Endothelial cell of umbilical vein (primary cell): ENCODE results near the gene METTL9. TPM values are rescaled to one million over a fixed set of nuclear protein-coding genes. Genes with fewer than 3 reads are reported as not detected.

Experiments used
- BruUV-seq: library from RNA; stranded (reverse); fragments of 400-500 nt; replicated peaks from 2 replicates; lab custom pipeline; 2021; lab: Mats Ljungman, UMichigan
- CTCF ChIA-PET: fragments of 300-600, 350-600 bp; sonication (Branson Sonifier 250); formaldehyde crosslinking; loops from one replicate; lab custom pipeline; 2021; ENCODE audit warnings: antibody characterized with exemption, inconsistent platforms; lab: Charles Lee
- POLR2A ChIA-PET: fragments of 300-600, 350-600 bp; sonication (Branson Sonifier 250); formaldehyde crosslinking; loops from one replicate; lab custom pipeline; 2021; ENCODE audit warnings: antibody characterized with exemption, inconsistent platforms; lab: Charles Lee
- DNase-seq: peaks from one replicate; pipeline ENCODE4 v3.0.0-alpha.2; 2011; ENCODE audit warnings: low read depth, low spot score
- FAIRE-seq: peaks from 2 replicates; lab custom pipeline; 2011; peaks lifted over from hg19 to GRCh38; lab: Jason Lieb, UNC
- H2AFZ ChIP-seq: 2 replicates; pipeline ENCODE4 v1.6.0; 2012; ENCODE audit warnings: low read depth, low read length, control low read depth, inconsistent platforms
- H3K27ac ChIP-seq: 2 replicates; pipeline ENCODE4 v1.5.1; 2011; ENCODE audit warnings: low read depth, mild to moderate bottlenecking, control low read depth, low read length, moderate library complexity; ENCODE audit not compliant: insufficient read depth
- H3K27me3 ChIP-seq, 2 experiments: 2 replicates each; pipeline versions ENCODE4 v1.6.0 to v1.6.1; 2011; ENCODE audit warnings: low read length in 2 of 2, mixed read lengths in 1 of 2; ENCODE audit not compliant: control insufficient read depth in 2 of 2, insufficient read depth in 2 of 2
- H3K36me3 ChIP-seq, 2 experiments: 2 replicates in 1 of 2; 3 replicates in 1 of 2; pipeline ENCODE4 v1.5.1; 2011; ENCODE audit warnings: low read length in 2 of 2, mild to moderate bottlenecking in 1 of 2, moderate library complexity in 1 of 2; ENCODE audit not compliant: control insufficient read depth in 2 of 2, insufficient read depth in 2 of 2; ENCODE audit errors: extremely low read depth in 1 of 2
- H3K4me1 ChIP-seq: 3 replicates; pipeline ENCODE4 v1.5.1; 2011; ENCODE audit warnings: mild to moderate bottlenecking, low read length; ENCODE audit not compliant: control insufficient read depth, insufficient read depth; ENCODE audit errors: extremely low read depth
- H3K4me2 ChIP-seq: 2 replicates; pipeline ENCODE4 v1.6.1; 2011; ENCODE audit warnings: low read length, control low read depth, mixed read lengths; ENCODE audit not compliant: insufficient read depth
- H3K4me3 ChIP-seq, 3 experiments: fragments of 200-600 bp in 1 of 3; sonication (generic), shearing (Covaris generic) in 1 of 3; replicated peaks in 1 of 3; 2 replicates each; pipeline ENCODE4 v1.5.1; 2011 to 2016; ENCODE audit warnings: control low read depth in 3 of 3, low read length in 3 of 3, mild to moderate bottlenecking in 2 of 3, inconsistent platforms in 1 of 3, low read depth in 1 of 3, moderate library complexity in 1 of 3; ENCODE audit not compliant: insufficient read depth in 1 of 3
- H3K79me2 ChIP-seq: 2 replicates; pipeline ENCODE4 v1.6.0; 2012; ENCODE audit warnings: low read length, inconsistent platforms; ENCODE audit not compliant: control insufficient read depth, insufficient read depth
- H3K9ac ChIP-seq: replicated peaks from 2 replicates; pipeline ENCODE3; 2011; ENCODE audit warnings: low read length, control low read depth; ENCODE audit not compliant: insufficient read depth; ENCODE audit errors: extremely low read depth
- H3K9me1 ChIP-seq: replicated peaks from 3 replicates; pipeline ENCODE4 v1.6.0; 2011; ENCODE audit warnings: mild to moderate bottlenecking, low read length; ENCODE audit not compliant: control insufficient read depth, insufficient read depth; ENCODE audit errors: extremely low read depth
- H3K9me3 ChIP-seq: replicated peaks from 2 replicates; pipeline ENCODE4 v1.5.1; 2012; ENCODE audit warnings: low read length, inconsistent platforms; ENCODE audit not compliant: control insufficient read depth, insufficient read depth
- H4K20me1 ChIP-seq: replicated peaks from 2 replicates; pipeline ENCODE3; 2011; ENCODE audit warnings: mild to moderate bottlenecking, low read length; ENCODE audit not compliant: control insufficient read depth, insufficient read depth; ENCODE audit errors: extremely low read depth
- EZH2 ChIP-seq: IDR thresholded peaks from 2 replicates; pipeline ENCODE4 v1.6.1; 2012; ENCODE audit warnings: borderline replicate concordance, low read depth, mild to moderate bottlenecking, moderate library complexity, low read length, inconsistent platforms; ENCODE audit not compliant: severe bottlenecking
- FOS ChIP-seq: IDR thresholded peaks from 2 replicates; pipeline ENCODE4 v1.6.1; 2011; ENCODE audit warnings: mild to moderate bottlenecking, low read length, moderate library complexity, borderline replicate concordance; ENCODE audit not compliant: insufficient read depth
- GATA2 ChIP-seq: IDR thresholded peaks from 2 replicates; pipeline ENCODE4 v1.7.0; 2011; ENCODE audit warnings: low read depth, mild to moderate bottlenecking, moderate library complexity, mixed read lengths, low read length; ENCODE audit not compliant: insufficient read length, insufficient read depth
- JUN ChIP-seq: IDR thresholded peaks from 2 replicates; pipeline ENCODE4 v1.6.1; 2011; ENCODE audit warnings: borderline replicate concordance, low read depth; ENCODE audit not compliant: insufficient read length, insufficient read depth
- MAX ChIP-seq: IDR thresholded peaks from 2 replicates; pipeline ENCODE4 v1.6.1; 2011; ENCODE audit not compliant: insufficient read depth, insufficient read length
- MYC ChIP-seq: IDR thresholded peaks from one replicate; pipeline ENCODE4 v1.6.1; 2011; ENCODE audit warnings: mild to moderate bottlenecking, low read depth, low read length
- POLR2A ChIP-seq: IDR thresholded peaks from 2 replicates; pipeline ENCODE4 v1.6.1; 2012; ENCODE audit warnings: low read depth, mild to moderate bottlenecking, control low read depth, low read length
- POLR2AphosphoS5 ChIP-seq: IDR thresholded peaks from 2 replicates; pipeline ENCODE4 v1.6.1; 2012; ENCODE audit warnings: low read depth, mild to moderate bottlenecking, control low read depth, low read length, moderate library complexity; ENCODE audit not compliant: insufficient read depth
- dilution Hi-C: fragments of 300-500 bp; cut with MboI; formaldehyde crosslinking; loops from one replicate; pipeline ENCODE4 v1.15.0; 2019; ENCODE audit warnings: low sequenced_read_pairs; ENCODE audit not compliant: extremely low pct_ligation_motif_present
- intact Hi-C: fragments of 100-400 bp; cut with micrococcal nuclease; formaldehyde crosslinking; loops from one replicate; pipeline ENCODE4 v1.10.0; 2022
- polyA plus RNA-seq, 4 experiments: library from polyadenylated mRNA; depleted of rRNA in 3 of 4; stranded (reverse) in 3 of 4; unstranded in 1 of 4; fragments of >200 nt; gene quantifications; 2 replicates each; pipeline versions ENCODE4 v1.2.1 to v1.2.3, GENCODE V29; 2011 to 2012; ENCODE audit warnings: missing spikeins in 1 of 4
- total RNA-seq: library from RNA; stranded (reverse); gene quantifications from 2 replicates; pipeline ENCODE4 v1.2.3, GENCODE V29; 2021
- TF ChIP-seq, protein P1 (sequence below), 2 donors: IDR thresholded peaks; 1 replicate in 1 of 2; 2 replicates in 1 of 2; pipeline ENCODE4 v1.5.1; 2011; ENCODE audit warnings: low read length in 2 of 2, mild to moderate bottlenecking in 2 of 2, moderate library complexity in 2 of 2, control low read depth in 1 of 2, inconsistent platforms in 1 of 2, low read depth in 1 of 2; ENCODE audit not compliant: insufficient read depth in 1 of 2; ENCODE audit errors: extremely low read depth in 1 of 2

METTL9 gene
- total and polyA plus RNA-seq, 2 donors (not counting 3 experiments of a cell fraction or from before 2014, with no cell fraction given), result 53.8 to 121 TPM

DNA sequence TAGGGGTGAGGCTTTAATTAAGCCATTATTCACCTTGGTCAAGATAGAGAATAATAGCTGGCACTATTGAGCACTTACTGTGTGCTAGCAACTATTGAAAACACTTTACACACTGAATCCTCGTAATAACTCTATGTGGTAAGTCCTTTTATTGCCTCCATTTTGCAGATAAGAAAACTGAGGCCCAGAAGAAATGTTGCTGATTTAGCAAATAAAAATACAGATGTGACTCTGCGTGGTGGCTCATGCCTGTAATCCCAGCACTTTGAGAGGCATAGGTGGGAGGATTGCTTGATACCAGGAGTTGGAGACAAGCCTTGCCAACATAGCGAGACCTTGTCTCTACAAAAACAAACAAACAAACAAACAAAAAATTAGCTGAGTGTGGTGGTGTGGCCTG, 83.8 kb downstream of the METTL9 start:
- CTCF ChIA-PET, result interaction anchor here (1.2 to 2.7 kb wide), 3 partner anchors 11 to 26 kb away, joined by 4 to 9 read pairs (median 5); no protein-coding TSS in a partner anchor
- POLR2A ChIA-PET, result no interaction called here

More for the DNA sequence above, 83.8 kb downstream of the METTL9 start:
- Histone ChIP-seq H3K9me3 (no peaks in the 10 kb centered on the region), H3K79me2 (no peaks in the 10 kb centered on the region), H3K9ac (no peak overlapping the region), H3K4me3 (no peak overlapping the region), H3K4me1 (no peaks in the 10 kb centered on the region), H3K9me1 (no peaks in the 10 kb centered on the region), H3K36me3 (no peaks in the 10 kb centered on the region), H3K27ac (no peak overlapping the region), H4K20me1 (no peaks in the 10 kb centered on the region), H3K4me2 (no peak overlapping the region), H2AFZ (no peak overlapping the region), H3K27me3 (peaks cover 0 to 2% of the 10 kb centered on the region in 2 experiments)
- no TSS peak for BruUV-seq
- no peak for FAIRE-seq
- dilution Hi-C loops, result no loop called here
- intact Hi-C loops, result no loop called here
- no peak for DNase-seq
- TF ChIP-seq, protein P1, sequence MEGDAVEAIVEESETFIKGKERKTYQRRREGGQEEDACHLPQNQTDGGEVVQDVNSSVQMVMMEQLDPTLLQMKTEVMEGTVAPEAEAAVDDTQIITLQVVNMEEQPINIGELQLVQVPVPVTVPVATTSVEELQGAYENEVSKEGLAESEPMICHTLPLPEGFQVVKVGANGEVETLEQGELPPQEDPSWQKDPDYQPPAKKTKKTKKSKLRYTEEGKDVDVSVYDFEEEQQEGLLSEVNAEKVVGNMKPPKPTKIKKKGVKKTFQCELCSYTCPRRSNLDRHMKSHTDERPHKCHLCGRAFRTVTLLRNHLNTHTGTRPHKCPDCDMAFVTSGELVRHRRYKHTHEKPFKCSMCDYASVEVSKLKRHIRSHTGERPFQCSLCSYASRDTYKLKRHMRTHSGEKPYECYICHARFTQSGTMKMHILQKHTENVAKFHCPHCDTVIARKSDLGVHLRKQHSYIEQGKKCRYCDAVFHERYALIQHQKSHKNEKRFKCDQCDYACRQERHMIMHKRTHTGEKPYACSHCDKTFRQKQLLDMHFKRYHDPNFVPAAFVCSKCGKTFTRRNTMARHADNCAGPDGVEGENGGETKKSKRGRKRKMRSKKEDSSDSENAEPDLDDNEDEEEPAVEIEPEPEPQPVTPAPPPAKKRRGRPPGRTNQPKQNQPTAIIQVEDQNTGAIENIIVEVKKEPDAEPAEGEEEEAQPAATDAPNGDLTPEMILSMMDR (IDR thresholded peaks at IDR 0.05; ENCODE audit: extremely low read depth in 1 of 2, insufficient read depth in 1 of 2, low read depth in 1 of 2, low read length in 2 of 2), result no peak
- TF ChIP-seq POLR2AphosphoS5 (no peak), MYC (no peak), POLR2A (no peak), JUN (no peak), EZH2 (no peak), MAX (no peak), GATA2 (no peak), FOS (no peak)
